ES-I3 (cell line): ENCODE results near the gene SFMBT2.

Experiments used
- H3K36me3 ChIP-seq: 2 replicates; pipeline ENCODE4 v1.6.1; 2013; ENCODE audit warnings: mild to moderate bottlenecking, low read length, control low read depth, moderate library complexity; ENCODE audit not compliant: insufficient read depth
- H3K4me1 ChIP-seq: 2 replicates; pipeline ENCODE4 v1.6.1; 2013; ENCODE audit warnings: mild to moderate bottlenecking, control low read depth, low read length; ENCODE audit not compliant: insufficient read depth
- H3K9ac ChIP-seq: 2 replicates; pipeline ENCODE4 v1.6.1; 2013; ENCODE audit warnings: low read depth, mild to moderate bottlenecking, low read length, moderate library complexity
- H3K9me3 ChIP-seq: 2 replicates; pipeline ENCODE4 v1.6.1; 2013; ENCODE audit warnings: mild to moderate bottlenecking, low read length, moderate library complexity; ENCODE audit not compliant: control insufficient read depth, insufficient read depth

The SFMBT2 gene

GRCh38 chr10:7263616-7264015 is 147.2 kb downstream of the SFMBT2 start:
- Histone ChIP-seq H3K4me1 (no peaks in the 10 kb centered on the region), H3K9ac (no peak overlapping the region), H3K36me3 (no peaks in the 10 kb centered on the region), H3K9me3 (no peaks in the 10 kb centered on the region)

GRCh38 chr10:7261351-7261750 is 149.5 kb downstream of the SFMBT2 start:
- Histone ChIP-seq H3K4me1 (peaks cover 6% of the 10 kb centered on the region), H3K9me3 (no peaks in the 10 kb centered on the region), H3K36me3 (no peaks in the 10 kb centered on the region), H3K9ac (no peak overlapping the region)

- Histone ChIP-seq H3K9ac (no peak overlapping the region), H3K9me3 (no peaks in the 10 kb centered on the region), H3K36me3 (no peaks in the 10 kb centered on the region), H3K4me1 (peaks cover 6% of the 10 kb centered on the region)
These were observed 149.9 kb downstream of the SFMBT2 start for GRCh38 chr10:7260912-7261311.

GRCh38 chr10:7260412-7260900 is 150.4 kb downstream of the SFMBT2 start:
- no peaks in the 10 kb centered on the region for H3K36me3 ChIP-seq
- H3K9ac ChIP-seq, result no peak overlapping the region
- H3K4me1 ChIP-seq, result peaks cover 6% of the 10 kb centered on the region
- H3K9me3 ChIP-seq, result no peaks in the 10 kb centered on the region

- H3K4me1 ChIP-seq, result peaks cover 6% of the 10 kb centered on the region
- no peaks in the 10 kb centered on the region for H3K9me3 ChIP-seq
- H3K9ac ChIP-seq, result no peak overlapping the region
- no peaks in the 10 kb centered on the region for H3K36me3 ChIP-seq
These were observed 151.8 kb downstream of the SFMBT2 start for GRCh38 chr10:7258948-7259523.

- Histone ChIP-seq H3K36me3 (no peaks in the 10 kb centered on the region), H3K9ac (no peak overlapping the region), H3K4me1 (peaks cover 6% of the 10 kb centered on the region), H3K9me3 (no peaks in the 10 kb centered on the region)
These were observed 155.3 kb downstream of the SFMBT2 start for GRCh38 chr10:7255517-7255916.

GRCh38 chr10:7251696-7252465 is 159.0 kb downstream of the SFMBT2 start:
- Histone ChIP-seq H3K9me3 (no peaks in the 10 kb centered on the region), H3K4me1 (no peaks in the 10 kb centered on the region)

GRCh38 chr10:7250236-7250635 is 160.6 kb downstream of the SFMBT2 start:
- H3K9me3 ChIP-seq, result no peaks in the 10 kb centered on the region
- no peaks in the 10 kb centered on the region for H3K36me3 ChIP-seq
- H3K4me1 ChIP-seq, result no peaks in the 10 kb centered on the region
- H3K9ac ChIP-seq, result no peak overlapping the region

More at GRCh38 chr10:7251696-7252465, 159.0 kb downstream of the SFMBT2 start:
- Histone ChIP-seq H3K36me3 (no peaks in the 10 kb centered on the region), H3K9ac (no peak overlapping the region)

GRCh38 chr10:7248585-7249164 is 162.2 kb downstream of the SFMBT2 start:
- H3K9me3 ChIP-seq, result no peaks in the 10 kb centered on the region
- no peaks in the 10 kb centered on the region for H3K4me1 ChIP-seq
- no peaks in the 10 kb centered on the region for H3K36me3 ChIP-seq
- H3K9ac ChIP-seq, result no peak overlapping the region

- no peaks in the 10 kb centered on the region for H3K36me3 ChIP-seq
- no peaks in the 10 kb centered on the region for H3K4me1 ChIP-seq
- no peaks in the 10 kb centered on the region for H3K9me3 ChIP-seq
- H3K9ac ChIP-seq, result no peak overlapping the region
These were observed 162.7 kb downstream of the SFMBT2 start for GRCh38 chr10:7248148-7248547.

- Histone ChIP-seq H3K4me1 (no peaks in the 10 kb centered on the region), H3K36me3 (no peaks in the 10 kb centered on the region), H3K9ac (no peak overlapping the region), H3K9me3 (no peaks in the 10 kb centered on the region)
These were observed 165.3 kb downstream of the SFMBT2 start for GRCh38 chr10:7245505-7245904.

- H3K9ac ChIP-seq, result no peak overlapping the region
- no peaks in the 10 kb centered on the region for H3K9me3 ChIP-seq
- no peaks in the 10 kb centered on the region for H3K36me3 ChIP-seq
- no peaks in the 10 kb centered on the region for H3K4me1 ChIP-seq
These were observed 167.0 kb downstream of the SFMBT2 start for GRCh38 chr10:7243873-7244272.

GRCh38 chr10:7243139-7243538 is 167.7 kb downstream of the SFMBT2 start:
- Histone ChIP-seq H3K4me1 (no peaks in the 10 kb centered on the region), H3K36me3 (no peaks in the 10 kb centered on the region), H3K9me3 (no peaks in the 10 kb centered on the region), H3K9ac (no peak overlapping the region)

- no peaks in the 10 kb centered on the region; the same call in none of the 2 replicates for H3K9me3 ChIP-seq
- no peaks in the 10 kb centered on the region for H3K36me3 ChIP-seq
- no peak overlapping the region for H3K9ac ChIP-seq
- H3K4me1 ChIP-seq, result no peaks in the 10 kb centered on the region
These were observed 171.4 kb downstream of the SFMBT2 start for GRCh38 chr10:7239312-7239985.
